ENCODE data around the gene RAPGEF2. TPM values are rescaled to one million over a fixed set of nuclear protein-coding genes. Genes with fewer than 3 reads are reported as not detected.
"Not testable (repeated sequence)": the region's sequence is repeated elsewhere in the genome, so short reads cannot be mapped to it uniquely, and the experiment has no call there.

The RAPGEF2 gene
- total RNA-seq, 1 experiment from 2014 or later: 26.3 TPM

DNA sequence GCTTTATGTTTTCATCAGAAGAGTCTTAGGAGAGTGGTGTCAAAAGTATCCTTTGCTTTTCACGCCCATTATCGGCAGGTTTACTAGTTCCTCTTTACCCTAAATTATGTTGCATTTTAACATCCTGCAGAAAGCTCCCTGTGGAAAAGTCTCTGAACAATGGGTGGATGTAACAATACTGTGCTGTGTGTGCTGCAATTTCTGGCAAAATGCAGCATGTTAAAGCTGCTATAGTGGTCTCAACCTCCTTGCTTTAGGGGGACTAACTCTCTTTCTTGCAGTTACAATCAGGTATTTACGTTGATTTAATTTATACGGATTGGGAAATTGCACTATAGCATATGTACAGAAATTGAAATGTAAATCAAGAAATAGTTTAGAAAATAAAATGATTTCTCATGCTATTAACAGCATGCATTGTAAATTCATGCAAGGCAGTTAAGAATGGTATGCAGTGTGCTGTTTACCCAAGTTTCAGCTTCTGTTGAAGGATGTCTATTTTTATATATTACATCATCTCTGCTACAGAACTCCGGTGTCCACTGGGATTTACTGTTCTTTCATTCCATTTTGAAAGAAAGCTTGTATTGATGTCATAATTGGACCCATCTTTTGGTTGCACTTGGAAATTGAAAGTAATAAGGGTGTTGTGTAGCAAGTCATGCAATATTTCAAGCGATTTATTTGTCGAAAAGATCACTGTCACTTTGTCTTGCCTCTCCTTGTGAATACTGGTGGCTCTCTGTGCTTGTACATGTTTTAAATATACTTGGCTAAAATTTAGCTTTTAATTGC, 145.7 kb downstream of the RAPGEF2 start:
- Mint-ChIP-seq H3K4me3 (ENCODE audit: unreplicated experiment) (no peak overlapping the region), H3K27ac (ENCODE audit: low read depth, unreplicated experiment) (no peak overlapping the region), H3K9me3 (ENCODE audit: unreplicated experiment) (no peaks in the 10 kb centered on the region), H3K36me3 (ENCODE audit: insufficient read depth, unreplicated experiment) (no peaks in the 10 kb centered on the region), H3K27me3 (ENCODE audit: insufficient read depth, unreplicated experiment) (no peaks in the 10 kb centered on the region), H3K4me1 (ENCODE audit: insufficient read depth, unreplicated experiment) (peaks cover 9% of the 10 kb centered on the region)
- ChIA-PET CTCF (interaction anchor here (0.6 to 1.5 kb wide), 3 partner anchors 18 to 853 kb away, joined by 3 to 7 read pairs (median 4); no protein-coding TSS in a partner anchor), POLR2A (interaction anchor here (1.2 to 2.6 kb wide), 2 partner anchors 20 to 35 kb away, joined by 5 to 9 read pairs; no protein-coding TSS in a partner anchor)
- intact Hi-C loops (cut with micrococcal nuclease): no loop called here
- TF ChIP-seq, protein P1, sequence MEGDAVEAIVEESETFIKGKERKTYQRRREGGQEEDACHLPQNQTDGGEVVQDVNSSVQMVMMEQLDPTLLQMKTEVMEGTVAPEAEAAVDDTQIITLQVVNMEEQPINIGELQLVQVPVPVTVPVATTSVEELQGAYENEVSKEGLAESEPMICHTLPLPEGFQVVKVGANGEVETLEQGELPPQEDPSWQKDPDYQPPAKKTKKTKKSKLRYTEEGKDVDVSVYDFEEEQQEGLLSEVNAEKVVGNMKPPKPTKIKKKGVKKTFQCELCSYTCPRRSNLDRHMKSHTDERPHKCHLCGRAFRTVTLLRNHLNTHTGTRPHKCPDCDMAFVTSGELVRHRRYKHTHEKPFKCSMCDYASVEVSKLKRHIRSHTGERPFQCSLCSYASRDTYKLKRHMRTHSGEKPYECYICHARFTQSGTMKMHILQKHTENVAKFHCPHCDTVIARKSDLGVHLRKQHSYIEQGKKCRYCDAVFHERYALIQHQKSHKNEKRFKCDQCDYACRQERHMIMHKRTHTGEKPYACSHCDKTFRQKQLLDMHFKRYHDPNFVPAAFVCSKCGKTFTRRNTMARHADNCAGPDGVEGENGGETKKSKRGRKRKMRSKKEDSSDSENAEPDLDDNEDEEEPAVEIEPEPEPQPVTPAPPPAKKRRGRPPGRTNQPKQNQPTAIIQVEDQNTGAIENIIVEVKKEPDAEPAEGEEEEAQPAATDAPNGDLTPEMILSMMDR (IDR thresholded peaks at IDR 0.05; ENCODE audit: unreplicated experiment): no peak
- peak; percentile 10 for DNase-seq (ENCODE audit: unreplicated experiment)
- BruUV-seq (replicated peaks): no TSS peak

GRCh38 chr4:159250751-159251325, 148.0 kb downstream of the RAPGEF2 start:
- Mint-ChIP-seq H3K4me3 (ENCODE audit: unreplicated experiment) (no peak overlapping the region), H3K27me3 (ENCODE audit: insufficient read depth, unreplicated experiment) (no peaks in the 10 kb centered on the region), H3K4me1 (ENCODE audit: insufficient read depth, unreplicated experiment) (peaks cover 9% of the 10 kb centered on the region), H3K36me3 (ENCODE audit: insufficient read depth, unreplicated experiment) (no peaks in the 10 kb centered on the region), H3K27ac (ENCODE audit: low read depth, unreplicated experiment) (no peak overlapping the region), H3K9me3 (ENCODE audit: unreplicated experiment) (no peaks in the 10 kb centered on the region)
- ChIA-PET CTCF (interaction anchor here (0.6 to 0.7 kb wide), 2 partner anchors 30 to 1384 kb away, joined by 3 read pairs; no protein-coding TSS in a partner anchor), POLR2A (interaction anchor here (2.6 kb wide), 1 partner anchor 23 kb away, joined by 9 read pairs; no protein-coding TSS in a partner anchor)
- DNase-seq (ENCODE audit: unreplicated experiment): no peak
- TF ChIP-seq, protein P1 (IDR thresholded peaks at IDR 0.05; ENCODE audit: unreplicated experiment): no peak
- no TSS peak for BruUV-seq (replicated peaks)
- intact Hi-C loops (cut with micrococcal nuclease): no loop called here

DNA sequence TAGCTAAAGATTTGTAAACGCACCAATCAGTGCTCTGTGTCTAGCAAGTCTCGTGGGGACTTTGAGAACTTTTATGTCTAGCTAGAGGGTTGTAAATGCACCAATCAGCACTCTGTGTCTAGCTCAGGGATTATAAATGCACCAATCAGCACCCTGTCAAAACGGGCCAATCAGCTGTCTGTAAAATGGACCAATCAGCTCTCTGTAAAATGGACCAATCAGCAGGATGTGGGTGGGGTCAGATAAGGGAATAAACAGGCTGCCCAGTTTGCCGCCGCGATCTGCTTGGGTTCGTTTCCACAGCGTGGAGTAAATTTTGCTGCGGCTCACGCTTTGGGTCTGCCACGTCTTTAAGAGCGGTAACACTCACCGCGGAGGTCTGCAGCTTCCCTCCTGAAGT, 148.7 kb downstream of the RAPGEF2 start:
- BruUV-seq (replicated peaks); H3K4me3 Mint-ChIP-seq (ENCODE audit: unreplicated experiment); H3K9me3 Mint-ChIP-seq (ENCODE audit: unreplicated experiment); DNase-seq (ENCODE audit: unreplicated experiment); H3K36me3 Mint-ChIP-seq (ENCODE audit: insufficient read depth, unreplicated experiment); H3K27ac Mint-ChIP-seq (ENCODE audit: low read depth, unreplicated experiment); H3K4me1 Mint-ChIP-seq (ENCODE audit: insufficient read depth, unreplicated experiment); POLR2A ChIA-PET; intact Hi-C loops (cut with micrococcal nuclease); H3K27me3 Mint-ChIP-seq (ENCODE audit: insufficient read depth, unreplicated experiment): not testable (repeated sequence)
- CTCF ChIA-PET: interaction anchor here (0.7 kb wide), 1 partner anchor 29 kb away, joined by 3 read pairs; no protein-coding TSS in a partner anchor

GRCh38 chr4:159252491-159252890, 149.6 kb downstream of the RAPGEF2 start:
- no peaks in the 10 kb centered on the region for H3K9me3 Mint-ChIP-seq (ENCODE audit: unreplicated experiment)
- no peak overlapping the region for H3K27ac Mint-ChIP-seq (ENCODE audit: low read depth, unreplicated experiment)
- TF ChIP-seq, protein P1 (IDR thresholded peaks at IDR 0.05; ENCODE audit: unreplicated experiment): no peak
- intact Hi-C loops (cut with micrococcal nuclease): no loop called here
- POLR2A ChIA-PET: interaction anchor here (1.2 to 1.5 kb wide), 2 partner anchors 9 to 24 kb away, joined by 3 to 5 read pairs; no protein-coding TSS in a partner anchor
- no peaks in the 10 kb centered on the region for H3K27me3 Mint-ChIP-seq (ENCODE audit: insufficient read depth, unreplicated experiment)
- no TSS peak for BruUV-seq (replicated peaks)
- peaks cover 9% of the 10 kb centered on the region for H3K4me1 Mint-ChIP-seq (ENCODE audit: insufficient read depth, unreplicated experiment)
- no peak overlapping the region for H3K4me3 Mint-ChIP-seq (ENCODE audit: unreplicated experiment)
- DNase-seq (ENCODE audit: unreplicated experiment): no peak
- CTCF ChIA-PET: no interaction called here
- no peaks in the 10 kb centered on the region for H3K36me3 Mint-ChIP-seq (ENCODE audit: insufficient read depth, unreplicated experiment)

Measured in MCF 10A (cell line).